ENCODE data around the gene RAD51B. TPM values are rescaled to one million over a fixed set of nuclear protein-coding genes. Genes with fewer than 3 reads are reported as not detected.

RAD51B gene
- total and polyA plus RNA-seq, 9 of the 15 experiments (the other 6 are each of a cell fraction or from before 2014, with no cell fraction given), result 8.5 to 17.3 (median 11.3) TPM

DNA sequence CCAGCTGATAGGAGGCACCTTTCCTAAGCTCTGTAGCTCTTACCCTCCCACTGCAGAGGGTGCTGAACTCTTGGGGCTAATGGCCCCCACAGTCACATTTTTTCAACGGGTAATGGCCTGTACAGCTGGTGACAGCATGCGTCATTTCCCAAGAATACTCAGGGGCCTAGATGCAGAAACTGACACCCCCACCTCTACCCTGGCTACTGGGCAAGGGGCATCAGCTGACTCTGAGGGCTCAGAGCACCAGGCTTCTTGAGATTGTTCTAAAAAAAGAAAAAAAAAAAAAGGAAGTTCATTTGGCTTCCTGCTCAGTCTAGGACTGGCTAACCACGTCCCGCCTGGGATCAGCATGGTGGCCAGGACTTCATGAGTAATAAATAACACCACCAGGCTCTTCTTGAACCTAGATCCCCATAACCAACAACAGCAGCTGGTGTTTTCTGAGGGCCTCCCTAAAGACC, 938.1 kb downstream of the RAD51B start (continued):
- TF ChIP-seq U2AF2 (optimal IDR thresholded peaks at IDR 0.05; ENCODE audit: low read depth, low read length) (no peak), FOXJ3 (CRISPR knock-in tag; IDR thresholded peaks at IDR 0.05) (no peak), ZNF384 (IDR thresholded peaks at IDR 0.05; ENCODE audit: low read depth, low read length) (peak; percentile 71), POLR2H (tag; IDR thresholded peaks at IDR 0.05; ENCODE audit: low read depth) (no peak), GATA2 (CRISPR knock-in tag; IDR thresholded peaks at IDR 0.05) (no peak), CGGBP1 (CRISPR knock-in tag; IDR thresholded peaks at IDR 0.05) (no peak), SAFB (IDR thresholded peaks at IDR 0.05; ENCODE audit: borderline replicate concordance, low read depth, low read length) (no peak), XRCC4 (IDR thresholded peaks at IDR 0.05; ENCODE audit: extremely low read depth, insufficient read depth, insufficient read length) (no peak), CBX8 (IDR thresholded peaks at IDR 0.05; ENCODE audit: borderline replicate concordance, extremely low read depth, low read depth, low read length, poor library complexity, severe bottlenecking) (no peak), ZNF707 (CRISPR knock-in tag; conservative IDR thresholded peaks at IDR 0.05) (no peak), E2F3 (CRISPR knock-in tag; IDR thresholded peaks at IDR 0.05) (no peak), THAP12 (CRISPR knock-in tag; IDR thresholded peaks at IDR 0.05) (no peak), WHSC1 (IDR thresholded peaks at IDR 0.05; ENCODE audit: low read length) (no peak), REST (IDR thresholded peaks at IDR 0.05; ENCODE audit: borderline replicate concordance) (peak; percentile 24; the same call in 1 of the 2 replicates), REST (CRISPR knock-in tag; IDR thresholded peaks at IDR 0.05; ENCODE audit: low read depth) (no peak), ZNF431 (CRISPR knock-in tag; IDR thresholded peaks at IDR 0.05) (no peak)
- TF ChIP-seq, protein P1, sequence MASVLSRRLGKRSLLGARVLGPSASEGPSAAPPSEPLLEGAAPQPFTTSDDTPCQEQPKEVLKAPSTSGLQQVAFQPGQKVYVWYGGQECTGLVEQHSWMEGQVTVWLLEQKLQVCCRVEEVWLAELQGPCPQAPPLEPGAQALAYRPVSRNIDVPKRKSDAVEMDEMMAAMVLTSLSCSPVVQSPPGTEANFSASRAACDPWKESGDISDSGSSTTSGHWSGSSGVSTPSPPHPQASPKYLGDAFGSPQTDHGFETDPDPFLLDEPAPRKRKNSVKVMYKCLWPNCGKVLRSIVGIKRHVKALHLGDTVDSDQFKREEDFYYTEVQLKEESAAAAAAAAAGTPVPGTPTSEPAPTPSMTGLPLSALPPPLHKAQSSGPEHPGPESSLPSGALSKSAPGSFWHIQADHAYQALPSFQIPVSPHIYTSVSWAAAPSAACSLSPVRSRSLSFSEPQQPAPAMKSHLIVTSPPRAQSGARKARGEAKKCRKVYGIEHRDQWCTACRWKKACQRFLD (CRISPR knock-in tag; IDR thresholded peaks at IDR 0.05), result peak; percentile 49; the same call in 1 of the 2 replicates

Data from K562 (cell line).